Activated CD4-positive, alpha-beta memory T cell treated with anti-CD3 and anti-CD28 coated beads for 36 hours (primary cell): ENCODE measurements around the gene NUDT16L1. TPM values are rescaled to one million over a fixed set of nuclear protein-coding genes. Genes with fewer than 3 reads are reported as not detected.

Experiments
- CTCF ChIA-PET: fragments of 350-600 bp; sonication (Branson Sonifier 250); formaldehyde crosslinking; loops from one replicate; lab custom pipeline; 2021; ENCODE audit warnings: antibody characterized with exemption, inconsistent platforms; lab: Charles Lee
- POLR2A ChIA-PET: fragments of 350-600 bp; sonication (Branson Sonifier 250); formaldehyde crosslinking; loops from one replicate; lab custom pipeline; 2021; ENCODE audit warnings: antibody characterized with exemption; lab: Charles Lee
- DNase-seq: peaks from one replicate; pipeline ENCODE4 v3.0.0-alpha.2; 2020
- H3K27ac Mint-ChIP-seq: one replicate; pipeline ENCODE4 v1.8.0; 2021; ENCODE audit warnings: mixed read lengths
- H3K27me3 Mint-ChIP-seq: one replicate; pipeline ENCODE4 v1.8.0; 2021; ENCODE audit warnings: mixed read lengths
- H3K36me3 Mint-ChIP-seq: one replicate; pipeline ENCODE4 v1.8.0; 2021; ENCODE audit warnings: mixed read lengths
- H3K4me1 Mint-ChIP-seq: one replicate; pipeline ENCODE4 v1.8.0; 2021; ENCODE audit warnings: low read depth, mixed read lengths
- H3K4me3 Mint-ChIP-seq: one replicate; pipeline ENCODE4 v1.8.0; 2021; ENCODE audit warnings: mild to moderate bottlenecking, mixed read lengths
- H3K9me3 Mint-ChIP-seq: one replicate; pipeline ENCODE4 v1.8.0; 2021; ENCODE audit warnings: mixed read lengths
- intact Hi-C: fragments of 100-400 bp; cut with micrococcal nuclease; formaldehyde crosslinking; loops from one replicate; pipeline ENCODE4 v1.15.1; 2023
- total RNA-seq, 2 experiments: library from RNA; stranded (reverse); gene quantifications; one replicate each; pipeline ENCODE4 v1.2.3, GENCODE V29; 2021

NUDT16L1 gene
- total RNA-seq, 2 experiments from 2014 or later = 22.2 to 23.6 TPM

DNA sequence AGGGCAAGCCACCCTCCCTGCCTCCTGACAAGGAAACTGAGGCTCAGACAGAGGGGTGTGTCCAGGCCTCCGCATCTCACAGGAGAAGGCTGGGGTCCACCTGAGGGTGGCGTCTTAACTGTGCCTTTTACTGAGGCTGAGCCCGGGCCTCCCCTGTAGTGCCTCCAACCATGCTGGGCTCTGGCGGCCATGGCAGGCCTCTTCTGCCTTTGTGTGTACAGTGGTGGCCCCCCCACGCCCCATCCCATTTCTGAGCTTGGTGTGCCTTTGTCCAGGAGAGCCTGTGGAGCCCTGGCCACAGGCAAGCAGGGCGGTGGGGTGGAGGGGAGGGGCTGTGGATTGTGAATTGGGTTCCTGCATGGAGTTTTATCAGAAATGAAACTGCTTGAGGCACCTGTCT lies 37.6 kb upstream of the NUDT16L1 start:
- Mint-ChIP-seq H3K9me3 (no peaks in the 10 kb centered on the region), H3K27ac (no peak overlapping the region), H3K36me3 (peaks cover 13% of the 10 kb centered on the region), H3K27me3 (no peaks in the 10 kb centered on the region), H3K4me1 (peaks cover 21% of the 10 kb centered on the region), H3K4me3 (no peak overlapping the region)
- DNase-seq = no peak
- intact Hi-C loops = no loop called here
- CTCF ChIA-PET = no interaction called here
- POLR2A ChIA-PET = no interaction called here

- intact Hi-C loops = no loop called here
- Mint-ChIP-seq H3K9me3 (no peaks in the 10 kb centered on the region), H3K4me1 (peaks cover 23% of the 10 kb centered on the region), H3K27ac (no peak overlapping the region), H3K27me3 (no peaks in the 10 kb centered on the region), H3K4me3 (no peak overlapping the region), H3K36me3 (peaks cover 10% of the 10 kb centered on the region)
- POLR2A ChIA-PET = no interaction called here
- no peak for DNase-seq
- CTCF ChIA-PET = no interaction called here
These were observed 37.1 kb upstream of the NUDT16L1 start for GRCh38 chr16:4656221-4656620.

DNA sequence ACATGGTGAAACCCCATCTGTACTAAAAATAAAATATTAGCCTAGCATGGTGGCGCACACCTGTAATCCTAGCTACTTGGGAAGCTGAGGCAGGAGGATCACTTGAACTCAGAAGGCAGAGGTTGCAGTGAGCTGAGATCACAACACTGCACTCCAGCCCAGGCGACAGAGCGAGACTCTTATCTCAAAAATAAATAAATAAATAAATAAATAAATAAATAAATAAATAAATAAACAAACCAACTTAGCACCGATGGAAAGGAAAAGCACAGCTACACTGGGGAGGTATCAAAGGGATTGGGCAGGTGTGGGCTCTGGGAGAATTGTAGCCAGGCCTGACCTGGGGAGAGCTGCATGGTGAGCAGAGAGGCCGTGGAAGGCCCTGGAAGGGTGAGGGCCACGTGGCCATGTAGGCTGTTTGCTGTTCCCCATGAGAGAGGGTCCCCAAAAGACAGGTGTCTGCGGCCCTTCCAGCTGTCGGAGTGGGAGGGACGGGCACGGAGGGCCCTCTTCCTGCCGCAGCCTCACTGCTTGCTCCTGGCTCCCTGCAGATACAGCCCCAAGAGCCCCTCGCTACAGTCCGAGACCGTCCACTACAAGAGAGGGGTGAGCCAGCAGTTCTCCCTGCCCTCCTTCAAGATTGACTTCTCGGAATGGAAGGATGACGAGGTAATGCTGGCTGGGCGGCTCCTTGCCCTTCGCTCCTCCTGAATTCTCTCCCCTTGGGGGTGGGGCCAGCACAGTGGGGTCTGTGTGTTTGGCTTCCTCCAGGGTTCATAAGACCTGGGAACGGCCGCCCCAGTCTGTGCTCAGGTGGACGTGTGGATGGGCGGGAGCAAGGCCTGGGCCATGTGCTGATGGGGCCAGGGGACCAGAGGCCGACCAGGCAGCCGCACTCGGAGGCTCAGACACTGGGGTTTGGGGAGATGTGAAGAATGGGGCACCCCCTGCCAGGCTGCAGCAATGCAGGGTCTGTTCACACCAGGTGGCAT lies 36.4 kb upstream of the NUDT16L1 start:
- DNase-seq = no peak
- CTCF ChIA-PET = no interaction called here
- no peak overlapping the region for H3K4me3 Mint-ChIP-seq
- POLR2A ChIA-PET = no interaction called here
- H3K9me3 Mint-ChIP-seq = no peaks in the 10 kb centered on the region
- no peak overlapping the region for H3K27ac Mint-ChIP-seq
- H3K4me1 Mint-ChIP-seq = peaks cover 23% of the 10 kb centered on the region
- intact Hi-C loops = no loop called here
- no peaks in the 10 kb centered on the region for H3K27me3 Mint-ChIP-seq
- H3K36me3 Mint-ChIP-seq = peaks cover 7% of the 10 kb centered on the region

- ChIA-PET POLR2A (interaction anchor here (0.7 kb wide), 1 partner anchor 9 kb away, joined by 3 read pairs; no protein-coding TSS in a partner anchor), CTCF (interaction anchor here (1.2 to 1.9 kb wide), 2 partner anchors 9 to 35 kb away, joined by 5 to 10 read pairs; partner anchors contain the start of gene MGRN1)
- intact Hi-C loops = loop anchor here (2.0 kb wide), 1 partner anchor 17 kb away; no protein-coding TSS in a partner anchor
- Mint-ChIP-seq H3K27me3 (no peaks in the 10 kb centered on the region), H3K4me3 (no peak overlapping the region), H3K27ac (peak overlapping the region; percentile 28), H3K36me3 (peaks cover 10% of the 10 kb centered on the region), H3K4me1 (peaks cover 37% of the 10 kb centered on the region), H3K9me3 (no peaks in the 10 kb centered on the region)
- DNase-seq = no peak
These were observed 33.7 kb upstream of the NUDT16L1 start for GRCh38 chr16:4659363-4660353.

DNA sequence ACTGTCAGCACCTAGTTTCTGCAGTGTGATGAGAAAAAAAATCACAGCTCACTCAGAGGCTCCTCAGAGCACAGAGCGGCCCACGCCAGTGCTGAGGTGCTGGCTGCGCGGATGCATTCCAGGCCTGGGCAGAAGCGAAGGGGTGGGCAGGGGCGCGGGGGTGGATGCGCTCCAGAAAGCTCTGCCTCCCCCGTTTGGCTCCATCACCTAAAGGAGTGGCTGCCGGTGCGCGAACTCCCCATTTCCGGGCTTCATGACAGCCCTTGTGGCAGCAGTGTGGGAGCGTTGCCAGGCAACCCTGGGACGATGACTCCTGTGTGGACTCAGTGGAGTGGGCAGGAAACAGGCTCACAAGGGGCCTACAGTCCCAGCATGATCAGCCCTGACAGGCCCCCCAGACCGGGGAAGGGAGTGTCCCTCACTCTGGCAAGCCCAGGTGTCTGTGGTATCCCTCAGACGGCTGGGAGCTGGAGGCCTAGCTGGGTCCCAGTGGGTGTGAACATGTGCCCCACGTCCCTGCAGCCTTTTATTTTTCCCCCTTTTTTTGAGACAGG lies 32.8 kb upstream of the NUDT16L1 start:
- CTCF ChIA-PET = interaction anchor here (1.0 to 1.9 kb wide), 3 partner anchors 10 to 37 kb away, joined by 3 to 10 read pairs (median 4); no protein-coding TSS in a partner anchor
- Mint-ChIP-seq H3K27me3 (no peaks in the 10 kb centered on the region), H3K4me3 (no peak overlapping the region), H3K36me3 (peaks cover 11% of the 10 kb centered on the region), H3K9me3 (no peaks in the 10 kb centered on the region), H3K27ac (peak overlapping the region; percentile 69), H3K4me1 (peaks cover 43% of the 10 kb centered on the region)
- POLR2A ChIA-PET = interaction anchor here (0.7 kb wide), 1 partner anchor 46 kb away, joined by 4 read pairs; no protein-coding TSS in a partner anchor
- peak; percentile 88 for DNase-seq
- intact Hi-C loops = loop anchor here (2.0 kb wide), 1 partner anchor 16 kb away; no protein-coding TSS in a partner anchor

- CTCF ChIA-PET = interaction anchor here (1.3 to 1.5 kb wide), 2 partner anchors 21 to 37 kb away, joined by 3 to 4 read pairs; partner anchors contain the start of gene MGRN1
- no peaks in the 10 kb centered on the region for H3K27me3 Mint-ChIP-seq
- no peak overlapping the region for H3K27ac Mint-ChIP-seq
- intact Hi-C loops = loop anchor here (2.0 kb wide), 1 partner anchor 15 kb away; no protein-coding TSS in a partner anchor
- H3K36me3 Mint-ChIP-seq = peaks cover 7% of the 10 kb centered on the region
- no peak overlapping the region for H3K4me3 Mint-ChIP-seq
- DNase-seq = no peak
- H3K9me3 Mint-ChIP-seq = no peaks in the 10 kb centered on the region
- H3K4me1 Mint-ChIP-seq = peaks cover 45% of the 10 kb centered on the region
- POLR2A ChIA-PET = no interaction called here
These were observed 31.7 kb upstream of the NUDT16L1 start for GRCh38 chr16:4661661-4662060.

DNA sequence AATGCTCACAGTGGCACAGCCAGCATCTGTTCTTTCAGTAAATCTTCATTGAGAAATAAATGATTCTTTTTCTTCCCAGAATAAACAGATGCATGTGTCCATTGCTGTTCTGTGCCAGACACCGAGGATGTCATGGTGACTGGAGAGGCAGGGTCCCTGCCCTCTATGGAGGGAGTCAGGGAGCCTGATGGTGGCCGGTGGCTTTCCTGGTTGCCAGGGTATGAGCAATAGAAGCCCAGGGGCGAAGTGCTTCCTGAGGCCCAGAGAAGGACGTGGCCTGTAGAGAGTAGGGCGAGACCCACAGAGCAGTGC lies 29.9 kb upstream of the NUDT16L1 start:
- Mint-ChIP-seq H3K27me3 (no peaks in the 10 kb centered on the region), H3K9me3 (no peaks in the 10 kb centered on the region), H3K4me3 (no peak overlapping the region), H3K4me1 (peaks cover 45% of the 10 kb centered on the region), H3K27ac (peak overlapping the region; percentile 84), H3K36me3 (peaks cover 11% of the 10 kb centered on the region)
- DNase-seq = no peak
- CTCF ChIA-PET = interaction anchor here (0.6 kb wide), 1 partner anchor 156 kb away, joined by 3 read pairs; no protein-coding TSS in a partner anchor
- POLR2A ChIA-PET = no interaction called here
- intact Hi-C loops = no loop called here

- Mint-ChIP-seq H3K36me3 (peaks cover 11% of the 10 kb centered on the region), H3K9me3 (no peaks in the 10 kb centered on the region), H3K4me1 (peaks cover 43% of the 10 kb centered on the region), H3K27ac (peak overlapping the region; percentile 84), H3K27me3 (no peaks in the 10 kb centered on the region), H3K4me3 (peak overlapping the region; percentile 15)
- no peak for DNase-seq
- intact Hi-C loops = no loop called here
- ChIA-PET POLR2A (no interaction called here), CTCF (interaction anchor here (0.6 to 1.3 kb wide), 2 partner anchors 23 to 156 kb away, joined by 3 read pairs; no protein-coding TSS in a partner anchor)
These were observed 29.4 kb upstream of the NUDT16L1 start for GRCh38 chr16:4663777-4664465.

- peaks cover 35% of the 10 kb centered on the region for H3K4me1 Mint-ChIP-seq
These were observed 28.6 kb upstream of the NUDT16L1 start for GRCh38 chr16:4664538-4665418.

DNA sequence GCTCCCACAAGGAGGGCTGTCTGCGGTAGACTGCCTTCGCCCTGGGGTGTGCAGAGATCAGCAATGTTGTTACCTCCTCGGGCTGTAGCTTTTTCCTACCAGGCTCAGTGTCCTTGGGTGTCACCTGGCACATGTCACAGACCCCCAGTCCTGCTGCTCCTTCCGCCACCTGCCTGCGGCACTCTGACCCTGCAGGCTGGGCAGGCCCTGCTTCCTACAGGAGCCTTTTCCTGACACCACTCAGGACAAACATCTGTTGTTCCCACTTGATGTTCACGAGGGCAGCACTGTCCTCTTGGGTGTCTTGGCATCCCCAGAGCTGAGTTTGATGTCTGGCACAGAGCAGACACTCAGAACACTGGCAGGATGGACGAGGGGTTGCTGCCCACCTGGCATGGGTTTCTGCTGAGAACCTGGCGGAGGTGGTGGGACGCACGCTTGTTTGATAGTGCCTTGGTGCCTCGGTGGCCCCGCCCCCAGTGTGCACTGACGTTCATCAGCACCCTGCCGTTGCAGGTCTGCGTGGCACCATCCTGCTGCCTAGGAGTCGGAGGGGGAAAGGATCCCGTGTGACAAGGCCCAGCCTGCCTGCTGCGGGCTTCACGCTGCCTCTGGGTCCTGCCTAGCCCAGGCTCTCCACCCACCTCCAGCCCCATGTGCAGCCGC lies 26.7 kb upstream of the NUDT16L1 start:
- peaks cover 22% of the 10 kb centered on the region for H3K4me1 Mint-ChIP-seq
- no peaks in the 10 kb centered on the region for H3K9me3 Mint-ChIP-seq
- CTCF ChIA-PET = no interaction called here
- no peaks in the 10 kb centered on the region for H3K27me3 Mint-ChIP-seq
- no peak for DNase-seq
- POLR2A ChIA-PET = no interaction called here
- H3K4me3 Mint-ChIP-seq = no peak overlapping the region
- H3K36me3 Mint-ChIP-seq = peaks cover 13% of the 10 kb centered on the region
- no peak overlapping the region for H3K27ac Mint-ChIP-seq
- intact Hi-C loops = no loop called here

More at GRCh38 chr16:4664538-4665418, 28.6 kb upstream of the NUDT16L1 start:
- no peaks in the 10 kb centered on the region for H3K9me3 Mint-ChIP-seq
- peaks cover 13% of the 10 kb centered on the region for H3K36me3 Mint-ChIP-seq
- no peaks in the 10 kb centered on the region for H3K27me3 Mint-ChIP-seq
- H3K27ac Mint-ChIP-seq = peak overlapping the region; percentile 84
- CTCF ChIA-PET = interaction anchor here (1.3 kb wide), 1 partner anchor 24 kb away, joined by 3 read pairs; no protein-coding TSS in a partner anchor
- intact Hi-C loops = no loop called here
- POLR2A ChIA-PET = no interaction called here
- H3K4me3 Mint-ChIP-seq = peak overlapping the region; percentile 15
- DNase-seq = peak; percentile 76
